Muscle of leg (tissue), 11 donors: ENCODE measurements around the gene SLC24A4. TPM values are rescaled to one million over a fixed set of nuclear protein-coding genes. Genes with fewer than 3 reads are reported as not detected.

Experiments
- DNase-seq: peaks from one replicate; pipeline ENCODE4 v3.0.0; 2013
- H3K27ac ChIP-seq: one replicate; pipeline ENCODE4 v1.5.1; 2013; ENCODE audit warnings: mild to moderate bottlenecking, low read length, control low read depth
- H3K27me3 ChIP-seq: one replicate; pipeline ENCODE4 v1.6.1; 2013; ENCODE audit warnings: low read length; ENCODE audit not compliant: control insufficient read depth, insufficient read depth
- H3K36me3 ChIP-seq: one replicate; pipeline ENCODE4 v1.6.1; 2013; ENCODE audit warnings: low read length; ENCODE audit not compliant: control insufficient read depth, insufficient read depth
- H3K4me1 ChIP-seq: one replicate; pipeline ENCODE4 v1.6.1; 2013; ENCODE audit warnings: low read length; ENCODE audit not compliant: control insufficient read depth, insufficient read depth
- H3K4me3 ChIP-seq: one replicate; pipeline ENCODE4 v1.5.1; 2013; ENCODE audit warnings: low read length, control low read depth
- H3K9me3 ChIP-seq: replicated peaks from 2 replicates; pipeline ENCODE4 v1.6.1; 2013; ENCODE audit warnings: low read depth, low read length; ENCODE audit not compliant: control insufficient read depth
- WGBS: methylation state at CpG from one replicate; pipeline ENCODE4 v1.1.5; 2013; ENCODE audit warnings: missing lambda C conversion rate; ENCODE audit not compliant: insufficient coverage; 5-methylcytosine and 5-hydroxymethylcytosine counted together
- polyA plus RNA-seq, 8 donors: library from polyadenylated mRNA; unstranded; fragments of 120-200 nt; gene quantifications; one replicate each; pipeline versions ENCODE4 v1.2.1 to v1.2.3, GENCODE V29; 2013; ENCODE audit warnings: inconsistent platforms in 1 of 8, low replicate concordance in 1 of 8; ENCODE audit not compliant: insufficient read length in 8 of 8, insufficient read depth in 1 of 8
- total RNA-seq: library from RNA; stranded (reverse); fragments of 120-200 nt; gene quantifications from one replicate; pipeline ENCODE4 v1.2.4, GENCODE V29; 2013

SLC24A4 gene
- total and polyA plus RNA-seq, 9 donors = 1.8 to 6.6 (median 2.9) TPM

DNA sequence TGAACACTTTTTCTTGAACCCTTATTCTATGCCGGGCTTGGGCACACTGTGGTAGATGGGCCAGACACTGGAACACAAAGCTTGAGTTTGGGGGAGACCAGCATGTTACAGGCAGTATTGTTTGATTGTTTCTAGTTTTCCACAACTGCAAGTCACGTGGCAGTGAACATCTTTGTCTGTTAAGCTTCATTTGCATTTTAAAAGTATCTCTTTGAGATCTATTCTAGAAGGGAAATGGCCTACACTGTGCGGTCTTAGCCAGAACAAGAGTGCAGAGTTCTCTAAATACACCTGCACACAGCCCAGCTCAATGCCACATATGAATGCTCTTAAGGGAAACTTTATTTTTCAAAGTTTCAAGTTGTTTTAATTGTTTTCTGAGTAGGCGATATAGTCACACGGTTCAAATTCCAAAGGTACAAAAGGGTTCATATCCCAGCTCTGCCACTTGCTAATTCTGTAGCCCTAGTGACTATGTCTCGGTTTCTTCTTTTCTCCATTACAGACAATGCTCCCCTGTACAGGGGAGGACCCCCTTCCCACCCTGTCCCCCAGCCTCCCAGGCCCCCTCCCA is 215.5 kb downstream of the SLC24A4 start:
- H3K9me3 ChIP-seq = peaks cover 2% of the 10 kb centered on the region
- DNase-seq = no peak
- no peaks in the 10 kb centered on the region for H3K36me3 ChIP-seq
- no peak overlapping the region for H3K4me3 ChIP-seq
- 83% methylated on average over 3 of the region's 6 CpGs for WGBS
- H3K27me3 ChIP-seq = no peaks in the 10 kb centered on the region
- H3K4me1 ChIP-seq = peaks cover 25% of the 10 kb centered on the region
- H3K27ac ChIP-seq = no peak overlapping the region

DNA sequence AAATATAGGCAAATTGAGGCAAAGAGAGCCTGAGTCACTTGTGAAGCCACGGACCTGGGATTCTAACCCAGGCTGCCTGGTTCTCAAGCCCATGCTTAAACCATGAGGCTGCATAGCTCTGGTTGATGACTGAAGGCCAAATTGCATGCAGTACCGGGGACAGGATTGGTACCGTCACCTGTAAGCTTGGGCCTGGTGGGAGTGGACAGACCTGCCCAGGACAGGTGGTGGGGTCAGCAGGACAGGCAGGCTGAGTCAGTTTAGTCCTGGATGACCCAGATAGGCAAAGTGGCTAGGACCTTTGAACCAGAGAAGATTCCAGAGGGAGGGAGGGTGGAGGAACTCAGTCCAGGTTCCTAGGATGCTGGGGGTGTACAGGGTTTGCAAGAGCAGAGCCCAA is 216.5 kb downstream of the SLC24A4 start:
- 85% methylated on average over 3 of the region's 3 CpGs for WGBS
- H3K4me1 ChIP-seq = peaks cover 27% of the 10 kb centered on the region
- peaks cover 2% of the 10 kb centered on the region for H3K9me3 ChIP-seq
- H3K36me3 ChIP-seq = no peaks in the 10 kb centered on the region
- H3K4me3 ChIP-seq = no peak overlapping the region
- H3K27me3 ChIP-seq = no peaks in the 10 kb centered on the region
- DNase-seq = no peak
- peak overlapping the region; percentile 97 for H3K27ac ChIP-seq

GRCh38 chr14:92539875-92540274 is 216.9 kb downstream of the SLC24A4 start:
- Histone ChIP-seq H3K9me3 (peaks cover 2% of the 10 kb centered on the region), H3K36me3 (no peaks in the 10 kb centered on the region), H3K4me1 (peaks cover 27% of the 10 kb centered on the region), H3K4me3 (no peak overlapping the region), H3K27me3 (no peaks in the 10 kb centered on the region), H3K27ac (peak overlapping the region; percentile 97)
- WGBS = 45% methylated on average over 12 of the region's 12 CpGs
- peak; percentile 73 for DNase-seq

- H3K27me3 ChIP-seq = no peaks in the 10 kb centered on the region
- WGBS = 0% methylated on average over 4 of the region's 6 CpGs
- H3K36me3 ChIP-seq = no peaks in the 10 kb centered on the region
- H3K4me3 ChIP-seq = no peak overlapping the region
- H3K4me1 ChIP-seq = peaks cover 27% of the 10 kb centered on the region
- H3K9me3 ChIP-seq = peaks cover 2% of the 10 kb centered on the region
- peak; percentile 98 for DNase-seq
- peak overlapping the region; percentile 97 for H3K27ac ChIP-seq
Observed at GRCh38 chr14:92540472-92541048, 217.6 kb downstream of the SLC24A4 start.

DNA sequence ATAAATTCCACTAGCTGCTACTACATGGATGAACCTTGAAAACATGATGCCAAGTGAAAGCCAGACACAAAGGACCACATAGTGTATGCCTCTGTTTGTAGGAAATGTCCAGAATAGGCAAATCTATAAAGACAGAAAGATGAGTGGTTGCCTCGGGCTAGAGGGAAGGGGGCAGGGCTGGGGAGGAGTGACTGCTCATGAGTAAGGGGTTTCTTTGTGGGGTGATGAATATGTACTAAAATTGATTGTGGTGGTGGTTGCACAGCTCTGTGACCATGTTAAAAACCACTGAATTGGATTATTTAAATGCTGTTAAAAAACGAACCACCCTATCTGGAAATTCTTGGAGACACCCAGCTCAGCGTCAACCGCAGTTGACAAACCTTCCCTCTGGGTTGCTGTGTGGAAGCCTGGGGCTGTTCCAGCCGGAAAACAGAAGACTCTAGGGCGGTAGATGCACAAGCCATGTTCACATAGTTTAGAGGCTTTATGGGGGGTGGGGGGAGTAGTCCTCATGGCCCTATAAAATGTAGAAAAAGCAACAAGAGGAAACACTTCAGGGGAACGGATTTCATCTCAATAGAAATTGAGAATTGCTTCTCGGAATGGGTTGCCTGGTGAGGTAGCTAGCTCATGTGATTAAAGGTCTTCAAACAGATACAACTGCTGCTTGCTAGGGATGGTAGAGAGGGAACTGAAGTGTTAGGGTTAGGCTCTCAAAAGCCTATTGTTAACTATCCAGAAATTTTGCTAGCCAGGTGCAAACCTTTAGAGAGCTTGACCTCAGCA is 220.0 kb downstream of the SLC24A4 start:
- Histone ChIP-seq H3K4me3 (no peak overlapping the region), H3K9me3 (peaks cover 4% of the 10 kb centered on the region), H3K36me3 (peaks cover 4% of the 10 kb centered on the region), H3K27me3 (no peaks in the 10 kb centered on the region), H3K27ac (no peak overlapping the region), H3K4me1 (peaks cover 27% of the 10 kb centered on the region)
- DNase-seq = no peak
- 69% methylated on average over 5 of the region's 8 CpGs for WGBS

- DNase-seq = peak; percentile 48
- peaks cover 4% of the 10 kb centered on the region for H3K36me3 ChIP-seq
- peak overlapping the region; percentile 51 for H3K27ac ChIP-seq
- H3K4me1 ChIP-seq = peaks cover 24% of the 10 kb centered on the region
- H3K4me3 ChIP-seq = no peak overlapping the region
- no peaks in the 10 kb centered on the region for H3K27me3 ChIP-seq
- H3K9me3 ChIP-seq = peaks cover 4% of the 10 kb centered on the region
- WGBS = no CpG with 5 or more reads among the region's 6 CpGs
Observed at GRCh38 chr14:92544051-92544720, 221.2 kb downstream of the SLC24A4 start.

- WGBS = 92% methylated on average over 2 of the region's 7 CpGs
Observed at GRCh38 chr14:92546347-92547053, 223.5 kb downstream of the SLC24A4 start.

GRCh38 chr14:92549105-92549858 is 226.3 kb downstream of the SLC24A4 start:
- WGBS = 67% methylated on average over 6 of the region's 17 CpGs
- Histone ChIP-seq H3K27me3 (no peaks in the 10 kb centered on the region), H3K4me1 (peaks cover 38% of the 10 kb centered on the region), H3K36me3 (peaks cover 10% of the 10 kb centered on the region), H3K9me3 (peaks cover 2% of the 10 kb centered on the region), H3K27ac (peak overlapping the region; percentile 85), H3K4me3 (no peak overlapping the region)
- peak; percentile 61 for DNase-seq

More at GRCh38 chr14:92546347-92547053, 223.5 kb downstream of the SLC24A4 start:
- no peaks in the 10 kb centered on the region for H3K27me3 ChIP-seq
- no peak overlapping the region for H3K4me3 ChIP-seq
- peaks cover 23% of the 10 kb centered on the region for H3K4me1 ChIP-seq
- no peak overlapping the region for H3K27ac ChIP-seq
- DNase-seq = no peak
- H3K9me3 ChIP-seq = peaks cover 2% of the 10 kb centered on the region
- H3K36me3 ChIP-seq = peaks cover 7% of the 10 kb centered on the region

- H3K4me3 ChIP-seq = no peak overlapping the region
- peaks cover 2% of the 10 kb centered on the region for H3K9me3 ChIP-seq
- H3K4me1 ChIP-seq = peaks cover 38% of the 10 kb centered on the region
- 45% methylated on average over 4 of the region's 7 CpGs for WGBS
- H3K36me3 ChIP-seq = peaks cover 10% of the 10 kb centered on the region
- peak; percentile 84 for DNase-seq
- H3K27me3 ChIP-seq = no peaks in the 10 kb centered on the region
- H3K27ac ChIP-seq = peak overlapping the region; percentile 85
Observed at GRCh38 chr14:92549859-92550230, 226.9 kb downstream of the SLC24A4 start.
